Stomach (tissue), 9 donors: Measurements from ENCODE around the gene BCORL1. TPM values are rescaled to one million over a fixed set of nuclear protein-coding genes. Genes with fewer than 3 reads are reported as not detected.
A peak's percentile ranks its signal among the peaks of the same experiment; 100 is the strongest.

Experiments
- DNase-seq, 2 donors: peaks; one replicate each; pipeline versions ENCODE4 v3.0.0 to v3.0.0-alpha.2; 2013 to 2019
- H3K27ac ChIP-seq, 5 donors: fragments of 200-600 bp in 4 of 5; sonication (generic) in 4 of 5; one replicate each; pipeline ENCODE4 v1.5.1; 2013 to 2019; ENCODE audit warnings: mild to moderate bottlenecking in 1 of 5, moderate library complexity in 1 of 5
- H3K27me3 ChIP-seq, 3 donors: fragments of 200-600 bp; sonication (generic); one replicate each; pipeline ENCODE4 v1.5.1; 2017 to 2019; ENCODE audit warnings: mixed run types in 1 of 3
- H3K36me3 ChIP-seq, 4 donors: fragments of 200-600 bp; sonication (generic); 1 replicate in 3 of 4; 2 replicates in 1 of 4; pipeline ENCODE4 v1.5.1; 2016 to 2019
- H3K4me1 ChIP-seq, 4 donors: fragments of 200-600 bp; sonication (generic); one replicate each; pipeline ENCODE4 v1.5.1; 2016 to 2019
- H3K4me3 ChIP-seq, 4 donors: fragments of 200-600 bp; sonication (generic) in 3 of 4; one replicate each; pipeline ENCODE4 v1.5.1; 2016 to 2019; ENCODE audit warnings: mild to moderate bottlenecking in 1 of 4
- H3K9me3 ChIP-seq, 4 donors: fragments of 200-600 bp; sonication (generic); one replicate each; pipeline ENCODE4 v1.5.1; 2016 to 2019
- CTCF ChIP-seq, 7 experiments: fragments of 450-650 bp in 4 of 7; fragments of 200-600 bp in 3 of 7; sonication (generic) in 3 of 7; IDR thresholded peaks; one replicate each; pipeline ENCODE4 v1.5.1; 2016 to 2019; ENCODE audit warnings: antibody characterized with exemption in 7 of 7, control low read depth in 2 of 7, mild to moderate bottlenecking in 1 of 7
- EP300 ChIP-seq: sonication (generic); formaldehyde crosslinking; IDR thresholded peaks from one replicate; pipeline ENCODE4 v1.6.1; 2017; ENCODE audit warnings: antibody characterized with exemption
- POLR2A ChIP-seq, 4 donors: fragments of 450-650 bp; IDR thresholded peaks; one replicate each; pipeline ENCODE4 v1.6.1; 2016; ENCODE audit warnings: antibody characterized with exemption in 4 of 4, control low read depth in 2 of 4, mild to moderate bottlenecking in 1 of 4, moderate library complexity in 1 of 4
- POLR2AphosphoS5 ChIP-seq, 3 donors: sonication (generic); formaldehyde crosslinking; IDR thresholded peaks; one replicate each; pipeline ENCODE4 v1.6.1; 2016; ENCODE audit warnings: antibody characterized with exemption in 3 of 3
- whole genome bisulfite sequencing, 5 donors: extraction: QIAGEN DNeasy Blood & Tissue Kit in 3 of 5; methylation state at CpG; one replicate each; pipeline versions ENCODE4 v1.1.5 to v1.1.7; 2013 to 2018; 5-methylcytosine and 5-hydroxymethylcytosine counted together
- intact Hi-C: fragments of 100-400 bp; cut with DNase I; formaldehyde crosslinking; loops from one replicate; pipeline ENCODE4 v1.15.1; 2023; ENCODE audit warnings: low total_unique reads
- polyA plus RNA-seq, 3 donors: library from polyadenylated mRNA; stranded (reverse); fragments of 200-250 nt; gene quantifications; one replicate each; pipeline ENCODE4 v1.2.3, GENCODE V29; 2013
- total RNA-seq, 5 donors: library from RNA; depleted of rRNA; stranded (reverse); fragments of >200 nt; gene quantifications; one replicate each; pipeline versions ENCODE4 v1.1.0 to v1.2.3, GENCODE V29; 2014 to 2016
- donor health status: healthy with polysubstance abuse.
- donor health status: Bipolar disorder and iron deficiency.
- donor health status: healthy.

The BCORL1 gene
- total and polyA plus RNA-seq, 8 donors = 0.89 to 16.8 (median 2.7) TPM

GRCh38 chrX:130039847-130040246 is 57.4 kb downstream of the BCORL1 start:
- Histone ChIP-seq H3K27ac (no peak overlapping the region), H3K4me1 (no peaks in the 10 kb centered on the region), H3K36me3 (peaks cover 4 to 95% (median 86%) of the 10 kb centered on the region in 4 donors), H3K4me3 (no peak overlapping the region), H3K9me3 (no peaks in the 10 kb centered on the region), H3K27me3 (no peaks in the 10 kb centered on the region)
- no peak for TF ChIP-seq EP300
- TF ChIP-seq CTCF (IDR thresholded peaks at IDR 0.05) = no peak
- no peak for TF ChIP-seq POLR2A (IDR thresholded peaks at IDR 0.05)
- no peak for TF ChIP-seq POLR2AphosphoS5 (IDR thresholded peaks at IDR 0.05)
- intact Hi-C loops = no loop called here
- 50 to 81% (median 73%) methylated on average over 2 of the region's 2 CpGs for WGBS, 5 donors
- DNase-seq = peak in 1 of 2 donors; percentile 39

GRCh38 chrX:130047416-130047815 is 65.0 kb downstream of the BCORL1 start:
- WGBS, 5 donors = 90 to 98% (median 93%) methylated on average over 4 to 5 of the region's 5 CpGs
- intact Hi-C loops = no loop called here
- no peak for TF ChIP-seq POLR2AphosphoS5 (IDR thresholded peaks at IDR 0.05)
- no peak for TF ChIP-seq POLR2A (IDR thresholded peaks at IDR 0.05)
- Histone ChIP-seq H3K27me3 (no peaks in the 10 kb centered on the region), H3K4me1 (no peaks in the 10 kb centered on the region), H3K27ac (no peak overlapping the region), H3K36me3 (peaks cover 11 to 91% (median 86%) of the 10 kb centered on the region in 4 donors), H3K4me3 (no peak overlapping the region), H3K9me3 (peaks cover 0 to 6% (median 0%) of the 10 kb centered on the region in 4 donors)
- DNase-seq = no peak

- peaks cover 11 to 97% (median 90%) of the 10 kb centered on the region in 4 donors for H3K36me3 ChIP-seq
- intact Hi-C loops = no loop called here
- no peak overlapping the region for H3K4me3 ChIP-seq
- H3K4me1 ChIP-seq = no peaks in the 10 kb centered on the region
- no peak overlapping the region for H3K27ac ChIP-seq
- H3K9me3 ChIP-seq = peaks cover 0 to 6% (median 0%) of the 10 kb centered on the region in 4 donors
- no peak for DNase-seq
- no peak for TF ChIP-seq POLR2A (IDR thresholded peaks at IDR 0.05)
- no peak for TF ChIP-seq POLR2AphosphoS5 (IDR thresholded peaks at IDR 0.05)
- TF ChIP-seq CTCF (IDR thresholded peaks at IDR 0.05) = no peak
- TF ChIP-seq EP300 = no peak
- WGBS, 5 donors = 74 to 98% (median 94%) methylated on average over 4 of the region's 4 CpGs
- no peaks in the 10 kb centered on the region for H3K27me3 ChIP-seq
Observed at GRCh38 chrX:130048686-130049222, 66.3 kb downstream of the BCORL1 start.

GRCh38 chrX:130049821-130050220 is 67.4 kb downstream of the BCORL1 start:
- TF ChIP-seq POLR2AphosphoS5 (IDR thresholded peaks at IDR 0.05) (no peak), CTCF (IDR thresholded peaks at IDR 0.05) (no peak)

GRCh38 chrX:130051176-130051845 is 68.9 kb downstream of the BCORL1 start:
- TF ChIP-seq EP300 (no peak), POLR2A (IDR thresholded peaks at IDR 0.05) (no peak), CTCF (IDR thresholded peaks at IDR 0.05) (no peak), POLR2AphosphoS5 (IDR thresholded peaks at IDR 0.05) (no peak)
- WGBS, 5 donors = 79 to 93% (median 89%) methylated on average over 11 to 12 of the region's 12 CpGs
- intact Hi-C loops = no loop called here

More at GRCh38 chrX:130049821-130050220, 67.4 kb downstream of the BCORL1 start:
- DNase-seq = no peak
- H3K27me3 ChIP-seq = no peaks in the 10 kb centered on the region
- no peak overlapping the region for H3K4me3 ChIP-seq
- WGBS, 5 donors = 76 to 90% (median 88%) methylated on average over 8 of the region's 8 CpGs
- H3K27ac ChIP-seq = no peak overlapping the region
- H3K36me3 ChIP-seq = peaks cover 11 to 95% (median 84%) of the 10 kb centered on the region in 4 donors
- H3K4me1 ChIP-seq = no peaks in the 10 kb centered on the region
- intact Hi-C loops = no loop called here
- peaks cover 0 to 6% (median 0%) of the 10 kb centered on the region in 4 donors for H3K9me3 ChIP-seq

More at GRCh38 chrX:130051176-130051845, 68.9 kb downstream of the BCORL1 start:
- Histone ChIP-seq H3K4me3 (no peak overlapping the region), H3K27me3 (no peaks in the 10 kb centered on the region), H3K36me3 (peaks cover 11 to 90% (median 80%) of the 10 kb centered on the region in 4 donors), H3K4me1 (no peaks in the 10 kb centered on the region), H3K9me3 (peaks cover 0 to 6% (median 0%) of the 10 kb centered on the region in 4 donors), H3K27ac (no peak overlapping the region)
- no peak for DNase-seq
